Measurements from ENCODE around the gene DOCK3. TPM values are rescaled to one million over a fixed set of nuclear protein-coding genes. Genes with fewer than 3 reads are reported as not detected.

Gene DOCK3
- total and polyA plus RNA-seq, 2 donors (not counting 3 experiments of a cell fraction or from before 2014, with no cell fraction given), result 0.08 to 0.13 TPM

- POLR2A ChIA-PET, result no interaction called here
- Histone ChIP-seq H3K4me2 (ENCODE audit: insufficient read depth, low read length) (no peak overlapping the region), H3K9ac (replicated peaks; ENCODE audit: extremely low read depth, insufficient read depth, low read length) (no peak overlapping the region), H3K36me3 (ENCODE audit: control insufficient read depth in 2 of 2, extremely low read depth in 1 of 2, insufficient read depth in 2 of 2, low read length in 2 of 2) (no peaks in the 10 kb centered on the region), H3K27ac (ENCODE audit: insufficient read depth, low read depth, low read length) (no peak overlapping the region), H3K4me3 (replicated peaks in 1 of 3; ENCODE audit: insufficient read depth in 1 of 3, low read depth in 1 of 3, low read length in 3 of 3) (no peak overlapping the region), H3K79me2 (ENCODE audit: control insufficient read depth, insufficient read depth, low read length) (no peaks in the 10 kb centered on the region), H3K9me1 (replicated peaks; ENCODE audit: control insufficient read depth, extremely low read depth, insufficient read depth, low read length) (no peaks in the 10 kb centered on the region), H3K4me1 (ENCODE audit: control insufficient read depth, extremely low read depth, insufficient read depth, low read length) (peaks cover 5% of the 10 kb centered on the region), H3K9me3 (replicated peaks; ENCODE audit: control insufficient read depth, insufficient read depth, low read length) (no peaks in the 10 kb centered on the region), H3K27me3 (ENCODE audit: control insufficient read depth in 2 of 2, insufficient read depth in 2 of 2, low read length in 2 of 2) (peaks cover 52 to 60% of the 10 kb centered on the region in 2 experiments), H2AFZ (ENCODE audit: low read depth, low read length) (no peak overlapping the region), H4K20me1 (replicated peaks; ENCODE audit: control insufficient read depth, extremely low read depth, insufficient read depth, low read length) (no peaks in the 10 kb centered on the region)
- FAIRE-seq (peak; percentile 83), DNase-seq (ENCODE audit: low read depth, low spot score) (peak; percentile 43)
- dilution Hi-C loops (cut with MboI; ENCODE audit: extremely low pct_ligation_motif_present, low sequenced_read_pairs) (no loop called here), intact Hi-C loops (cut with micrococcal nuclease) (no loop called here)
- BruUV-seq (replicated peaks), result no TSS peak
- CTCF ChIA-PET, result interaction anchor here (0.9 to 2.6 kb wide), 3 partner anchors 9 to 701 kb away, joined by 3 to 8 read pairs (median 4); no protein-coding TSS in a partner anchor
- no peak for TF ChIP-seq EZH2 (IDR thresholded peaks at IDR 0.05; ENCODE audit: borderline replicate concordance, low read depth, low read length, severe bottlenecking)
- TF ChIP-seq FOS (IDR thresholded peaks at IDR 0.05; ENCODE audit: borderline replicate concordance, insufficient read depth, low read length), result peak; percentile 54
- TF ChIP-seq JUN (IDR thresholded peaks at IDR 0.05; ENCODE audit: borderline replicate concordance, insufficient read depth, insufficient read length, low read depth), result peak; percentile 18
- no peak for TF ChIP-seq POLR2AphosphoS5 (IDR thresholded peaks at IDR 0.05; ENCODE audit: insufficient read depth, low read depth, low read length)
Measured at GRCh38 chr3:50671331-50671730, 3.4 kb upstream of the DOCK3 start.

- no peak overlapping the region for H3K4me2 ChIP-seq (ENCODE audit: insufficient read depth, low read length)
- CTCF ChIA-PET, result interaction anchor here (1.4 to 2.6 kb wide), 2 partner anchors 10 to 19 kb away, joined by 3 to 8 read pairs; no protein-coding TSS in a partner anchor
- no peak for DNase-seq (ENCODE audit: low read depth, low spot score)
- intact Hi-C loops (cut with micrococcal nuclease) (no loop called here), dilution Hi-C loops (cut with MboI; ENCODE audit: extremely low pct_ligation_motif_present, low sequenced_read_pairs) (no loop called here)
- H3K4me3 ChIP-seq (replicated peaks in 1 of 3; ENCODE audit: insufficient read depth in 1 of 3, low read depth in 1 of 3, low read length in 3 of 3), result no peak overlapping the region
- no peaks in the 10 kb centered on the region for H4K20me1 ChIP-seq (replicated peaks; ENCODE audit: control insufficient read depth, extremely low read depth, insufficient read depth, low read length)
- TF ChIP-seq CTCF (IDR thresholded peaks at IDR 0.05; ENCODE audit: extremely low read depth in 1 of 2, insufficient read depth in 1 of 2, low read depth in 1 of 2, low read length in 2 of 2), result no peak
- H3K9ac ChIP-seq (replicated peaks; ENCODE audit: extremely low read depth, insufficient read depth, low read length), result no peak overlapping the region
- H3K9me3 ChIP-seq (replicated peaks; ENCODE audit: control insufficient read depth, insufficient read depth, low read length), result no peaks in the 10 kb centered on the region
- POLR2A ChIA-PET, result no interaction called here
- no peaks in the 10 kb centered on the region for H3K36me3 ChIP-seq (ENCODE audit: control insufficient read depth in 2 of 2, extremely low read depth in 1 of 2, insufficient read depth in 2 of 2, low read length in 2 of 2)
- no peaks in the 10 kb centered on the region for H3K9me1 ChIP-seq (replicated peaks; ENCODE audit: control insufficient read depth, extremely low read depth, insufficient read depth, low read length)
- peaks cover 55 to 70% of the 10 kb centered on the region in 2 experiments for H3K27me3 ChIP-seq (ENCODE audit: control insufficient read depth in 2 of 2, insufficient read depth in 2 of 2, low read length in 2 of 2)
- H3K79me2 ChIP-seq (ENCODE audit: control insufficient read depth, insufficient read depth, low read length), result no peaks in the 10 kb centered on the region
- no peak overlapping the region for H3K27ac ChIP-seq (ENCODE audit: insufficient read depth, low read depth, low read length)
- H2AFZ ChIP-seq (ENCODE audit: low read depth, low read length), result no peak overlapping the region
- peaks cover 5% of the 10 kb centered on the region for H3K4me1 ChIP-seq (ENCODE audit: control insufficient read depth, extremely low read depth, insufficient read depth, low read length)
- FAIRE-seq, result no peak
- BruUV-seq (replicated peaks), result no TSS peak
Measured at GRCh38 chr3:50672656-50673055, 2.1 kb upstream of the DOCK3 start.

Data from endothelial cell of umbilical vein (primary cell).